Muscle layer of colon (tissue), 2 donors: ENCODE measurements around the gene ZNF512.
A peak's percentile ranks its signal among the peaks of the same experiment; 100 is the strongest.

ENCODE experiments used
- H3K27ac ChIP-seq: one replicate; pipeline ENCODE4 v1.7.0; 2013; ENCODE audit warnings: low read depth, mild to moderate bottlenecking, low read length, moderate library complexity
- H3K27me3 ChIP-seq, 2 donors: one replicate each; pipeline ENCODE4 v1.7.0; 2013; ENCODE audit warnings: low read length in 2 of 2, mild to moderate bottlenecking in 2 of 2; ENCODE audit not compliant: insufficient read depth in 2 of 2, control insufficient read depth in 1 of 2
- H3K36me3 ChIP-seq: one replicate; pipeline ENCODE4 v1.7.0; 2013; ENCODE audit warnings: mild to moderate bottlenecking, low read length; ENCODE audit not compliant: insufficient read depth
- H3K4me1 ChIP-seq: one replicate; pipeline ENCODE4 v1.7.0; 2013; ENCODE audit warnings: mild to moderate bottlenecking, low read length; ENCODE audit not compliant: insufficient read depth
- H3K4me3 ChIP-seq, 2 donors: one replicate each; pipeline ENCODE4 v1.7.0; 2013; ENCODE audit warnings: low read length in 2 of 2, low read depth in 1 of 2, mild to moderate bottlenecking in 1 of 2, moderate library complexity in 1 of 2
- H3K9ac ChIP-seq: one replicate; pipeline ENCODE4 v1.7.0; 2013; ENCODE audit warnings: low read length
- H3K9me3 ChIP-seq: one replicate; pipeline ENCODE4 v1.7.0; 2013; ENCODE audit warnings: mild to moderate bottlenecking, low read length
- donor health status: abdominal sarcoma.
- donor health status: Adenocarcinoma of cecum.

The ZNF512 gene

GRCh38 chr2:27561060-27561459 lies 21.8 kb upstream of the ZNF512 start:
- no peaks in the 10 kb centered on the region for H3K27me3 ChIP-seq
- no peak overlapping the region for H3K27ac ChIP-seq
- H3K4me3 ChIP-seq = no peak overlapping the region
- H3K4me1 ChIP-seq = no peaks in the 10 kb centered on the region
- no peaks in the 10 kb centered on the region for H3K9me3 ChIP-seq
- H3K9ac ChIP-seq = no peak overlapping the region
- H3K36me3 ChIP-seq = no peaks in the 10 kb centered on the region

- Histone ChIP-seq H3K4me1 (no peaks in the 10 kb centered on the region), H3K9me3 (no peaks in the 10 kb centered on the region), H3K4me3 (no peak overlapping the region), H3K36me3 (no peaks in the 10 kb centered on the region), H3K27me3 (no peaks in the 10 kb centered on the region), H3K9ac (no peak overlapping the region), H3K27ac (no peak overlapping the region)
Observed at GRCh38 chr2:27566628-27567027, 16.2 kb upstream of the ZNF512 start.

DNA sequence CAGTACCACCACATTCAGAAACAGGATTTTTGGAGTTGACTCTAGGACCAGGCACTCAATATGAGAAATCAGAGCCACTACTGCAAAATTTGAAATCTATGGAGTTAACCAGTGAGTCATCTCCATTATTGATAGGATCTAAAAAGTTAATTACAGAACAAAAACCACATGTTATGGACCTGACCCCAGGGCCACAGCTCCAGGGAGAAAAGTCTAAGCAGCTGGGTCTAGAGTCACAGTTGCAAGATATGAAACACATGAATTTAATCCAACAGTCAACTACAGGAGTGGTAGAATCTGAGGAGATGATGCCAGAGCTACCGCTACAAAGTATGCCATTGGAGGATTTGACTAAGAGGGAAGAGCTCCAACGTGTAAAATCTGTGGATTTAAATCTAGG lies 13.4 kb upstream of the ZNF512 start:
- no peaks in the 10 kb centered on the region for H3K36me3 ChIP-seq
- H3K4me1 ChIP-seq = no peaks in the 10 kb centered on the region
- no peak overlapping the region for H3K27ac ChIP-seq
- no peaks in the 10 kb centered on the region for H3K9me3 ChIP-seq
- no peaks in the 10 kb centered on the region for H3K27me3 ChIP-seq
- no peak overlapping the region for H3K4me3 ChIP-seq
- H3K9ac ChIP-seq = no peak overlapping the region

GRCh38 chr2:27571197-27571596 lies 11.6 kb upstream of the ZNF512 start:
- no peaks in the 10 kb centered on the region for H3K9me3 ChIP-seq
- H3K9ac ChIP-seq = no peak overlapping the region
- no peaks in the 10 kb centered on the region for H3K4me1 ChIP-seq
- H3K27ac ChIP-seq = no peak overlapping the region
- no peaks in the 10 kb centered on the region for H3K36me3 ChIP-seq
- H3K27me3 ChIP-seq = no peaks in the 10 kb centered on the region
- no peak overlapping the region for H3K4me3 ChIP-seq

GRCh38 chr2:27571681-27572080 lies 11.2 kb upstream of the ZNF512 start:
- Histone ChIP-seq H3K4me3 (no peak overlapping the region), H3K9me3 (no peaks in the 10 kb centered on the region), H3K9ac (no peak overlapping the region), H3K4me1 (no peaks in the 10 kb centered on the region), H3K36me3 (no peaks in the 10 kb centered on the region), H3K27ac (no peak overlapping the region), H3K27me3 (no peaks in the 10 kb centered on the region)

- H3K4me1 ChIP-seq = no peaks in the 10 kb centered on the region
- peaks cover 4% of the 10 kb centered on the region for H3K9me3 ChIP-seq
- no peaks in the 10 kb centered on the region for H3K36me3 ChIP-seq
- H3K4me3 ChIP-seq = no peak overlapping the region
- no peak overlapping the region for H3K27ac ChIP-seq
- no peaks in the 10 kb centered on the region for H3K27me3 ChIP-seq
- H3K9ac ChIP-seq = no peak overlapping the region
Observed at GRCh38 chr2:27572439-27572838, 10.4 kb upstream of the ZNF512 start.

GRCh38 chr2:27572998-27573429 lies 9.8 kb upstream of the ZNF512 start:
- H3K9ac ChIP-seq = no peak overlapping the region
- H3K9me3 ChIP-seq = peaks cover 4% of the 10 kb centered on the region
- no peaks in the 10 kb centered on the region for H3K36me3 ChIP-seq
- H3K4me1 ChIP-seq = no peaks in the 10 kb centered on the region
- H3K4me3 ChIP-seq = no peak overlapping the region
- H3K27me3 ChIP-seq = no peaks in the 10 kb centered on the region
- H3K27ac ChIP-seq = no peak overlapping the region

DNA sequence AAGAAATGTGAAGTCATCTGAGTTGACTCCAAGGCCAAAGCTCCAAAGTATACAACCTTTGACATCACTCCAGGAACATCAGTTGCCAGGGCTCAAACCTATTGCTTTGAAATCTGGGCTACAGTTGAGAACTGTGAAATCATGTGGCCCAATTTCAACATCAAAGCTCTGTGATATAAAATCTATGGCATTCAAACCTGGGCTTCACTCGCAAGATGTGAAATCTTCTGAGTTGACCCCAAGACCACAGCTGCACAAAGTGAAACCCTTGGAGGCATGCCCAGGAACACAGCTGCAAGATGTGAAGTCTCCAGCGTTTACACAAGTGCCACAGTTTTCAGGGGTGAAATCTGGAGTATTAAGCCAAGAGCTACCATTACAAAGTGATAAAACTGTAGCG lies 9.4 kb upstream of the ZNF512 start:
- Histone ChIP-seq H3K36me3 (no peaks in the 10 kb centered on the region), H3K27me3 (no peaks in the 10 kb centered on the region), H3K27ac (no peak overlapping the region), H3K4me1 (no peaks in the 10 kb centered on the region), H3K4me3 (no peak overlapping the region), H3K9me3 (peaks cover 4% of the 10 kb centered on the region), H3K9ac (no peak overlapping the region)

- peaks cover 21% of the 10 kb centered on the region for H3K4me1 ChIP-seq
- H3K27ac ChIP-seq = no peak overlapping the region
- H3K9ac ChIP-seq = no peak overlapping the region
- peaks cover 4% of the 10 kb centered on the region for H3K9me3 ChIP-seq
- no peak overlapping the region for H3K4me3 ChIP-seq
- no peaks in the 10 kb centered on the region for H3K36me3 ChIP-seq
- no peaks in the 10 kb centered on the region for H3K27me3 ChIP-seq
Observed at GRCh38 chr2:27581417-27582128, 1.3 kb upstream of the ZNF512 start.

DNA sequence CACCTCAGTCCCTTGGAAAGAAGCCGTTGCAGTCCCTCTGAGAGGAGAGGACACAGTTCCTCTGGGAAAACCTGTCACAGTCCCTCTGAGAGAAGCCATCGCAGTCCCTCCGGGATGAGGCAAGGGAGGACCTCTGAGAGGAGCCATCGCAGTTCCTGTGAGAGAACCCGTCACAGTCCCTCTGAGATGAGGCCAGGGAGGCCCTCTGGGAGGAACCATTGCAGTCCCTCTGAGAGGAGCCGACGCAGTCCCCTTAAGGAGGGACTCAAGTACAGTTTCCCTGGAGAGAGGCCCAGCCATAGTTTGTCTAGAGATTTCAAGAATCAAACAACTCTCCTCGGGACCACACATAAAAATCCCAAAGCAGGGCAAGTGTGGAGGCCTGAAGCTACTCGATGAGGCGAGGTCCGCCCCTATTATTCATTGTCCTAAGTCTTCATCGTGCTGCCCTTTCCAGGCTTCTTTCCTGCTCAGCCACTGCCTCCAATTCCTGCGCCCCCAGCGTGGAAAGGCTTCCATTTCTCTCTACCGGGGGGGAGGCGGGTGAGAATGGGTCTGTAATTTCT lies 630 bp upstream of the ZNF512 start:
- peak overlapping the region; percentile 83 for H3K27ac ChIP-seq
- H3K4me1 ChIP-seq = peaks cover 21% of the 10 kb centered on the region
- H3K9me3 ChIP-seq = no peaks in the 10 kb centered on the region
- peak overlapping the region; percentile 75 to 84 for H3K4me3 ChIP-seq
- peak overlapping the region; percentile 97 for H3K9ac ChIP-seq
- no peaks in the 10 kb centered on the region for H3K36me3 ChIP-seq
- H3K27me3 ChIP-seq = no peaks in the 10 kb centered on the region

DNA sequence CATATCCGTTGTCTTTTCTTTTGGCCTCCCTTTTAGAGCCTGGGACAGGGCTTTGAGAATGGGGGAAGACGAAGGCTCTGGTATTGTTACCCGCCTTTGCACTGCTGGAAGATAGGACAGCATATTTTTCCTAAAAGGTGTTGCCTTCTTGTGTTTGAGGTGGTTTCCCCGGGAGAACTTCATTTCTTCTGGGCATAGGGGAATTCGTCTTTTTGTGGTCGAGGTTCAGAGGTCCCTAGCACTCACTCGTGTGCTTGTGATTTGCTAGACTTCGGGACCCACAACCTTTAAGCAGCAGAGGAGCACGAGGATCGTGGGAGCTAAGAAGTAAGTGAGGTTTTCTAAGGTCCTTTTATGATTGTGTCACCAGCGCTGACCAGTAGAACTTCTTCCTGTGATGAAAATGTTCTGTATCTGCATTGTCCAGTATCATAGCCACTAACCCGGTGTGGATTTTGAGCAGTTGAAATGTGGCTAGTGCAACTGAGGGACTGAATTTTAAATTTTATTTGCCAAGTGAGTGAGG lies 611 bp downstream of the ZNF512 start:
- Histone ChIP-seq H3K9ac (peak overlapping the region; percentile 97), H3K36me3 (no peaks in the 10 kb centered on the region), H3K9me3 (no peaks in the 10 kb centered on the region), H3K4me3 (peak overlapping the region; percentile 75 to 84), H3K27ac (peak overlapping the region; percentile 78), H3K27me3 (no peaks in the 10 kb centered on the region), H3K4me1 (peaks cover 21% of the 10 kb centered on the region)

DNA sequence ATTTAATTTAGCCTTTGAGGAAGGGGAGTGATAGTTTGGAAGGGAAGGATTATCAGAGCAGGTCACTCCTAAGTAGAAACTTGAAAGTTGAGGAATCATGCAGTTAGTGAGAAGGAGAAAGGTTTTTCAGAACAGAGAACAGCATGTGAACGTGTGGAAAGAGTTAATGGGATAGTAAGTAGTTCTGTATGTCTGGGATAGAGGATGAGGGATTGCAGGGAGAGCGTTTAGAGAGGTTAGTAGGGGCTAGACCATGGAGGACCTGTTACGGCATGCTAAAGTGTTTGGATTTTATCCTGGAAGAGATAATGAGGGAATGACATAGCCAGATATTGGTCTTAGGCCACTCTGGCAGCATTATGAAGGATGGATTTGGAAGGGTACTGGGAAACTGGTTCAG lies 1.8 kb downstream of the ZNF512 start:
- Histone ChIP-seq H3K4me3 (no peak overlapping the region), H3K27ac (no peak overlapping the region), H3K9me3 (no peaks in the 10 kb centered on the region), H3K36me3 (no peaks in the 10 kb centered on the region), H3K9ac (no peak overlapping the region), H3K4me1 (peaks cover 21% of the 10 kb centered on the region), H3K27me3 (no peaks in the 10 kb centered on the region)
